AG08396 (cell line): ENCODE data around the gene MXD1.
"Not testable (repeated sequence)": the region's sequence is repeated elsewhere in the genome, so short reads cannot be mapped to it uniquely, and the experiment has no call there.

Source experiments
- DNase-seq: peaks from one replicate; pipeline ENCODE4 v3.0.0; 2012; ENCODE audit warnings: low spot score, mixed read lengths

Gene MXD1

GRCh38 chr2:69914950-69915945, at the start of gene MXD1:
TSS of gene MXD1 (plus strand) at chr2:69915109. CDS start at chr2:69915331, 222 bp downstream.
- DNase-seq: peak; percentile 33

- no peak for DNase-seq
These were observed 26.5 kb upstream of the MXD1 start for GRCh38 chr2:69888451-69888850.

- no peak for DNase-seq
These were observed 25.6 kb upstream of the MXD1 start for GRCh38 chr2:69889302-69889701.

- no peak for DNase-seq
These were observed 24.0 kb upstream of the MXD1 start for GRCh38 chr2:69890881-69891280.

- DNase-seq: not testable (repeated sequence)
These were observed 22.0 kb upstream of the MXD1 start for GRCh38 chr2:69892838-69893424.

- DNase-seq: peak; percentile 85
These were observed 21.0 kb upstream of the MXD1 start, which contains the start of gene SNRNP27 for GRCh38 chr2:69893684-69894551. TSS of gene SNRNP27 (plus strand) at chr2:69893956. CDS start at chr2:69893985, 29 bp downstream.

- DNase-seq: not testable (repeated sequence)
These were observed 20.2 kb upstream of the MXD1 start for GRCh38 chr2:69894737-69895136.

GRCh38 chr2:69902213-69902922, 12.5 kb upstream of the MXD1 start:
- DNase-seq: no peak

GRCh38 chr2:69907216-69907615, 7.7 kb upstream of the MXD1 start:
- no peak for DNase-seq

GRCh38 chr2:69911985-69912563, 2.8 kb upstream of the MXD1 start:
- DNase-seq: no peak

GRCh38 chr2:69914164-69914949, 552 bp upstream of the MXD1 start:
- peak; percentile 98 for DNase-seq

- no peak for DNase-seq
These were observed 1.2 kb downstream of the MXD1 start for GRCh38 chr2:69916106-69916505.

GRCh38 chr2:69917852-69918251, 2.9 kb downstream of the MXD1 start:
- DNase-seq: peak; percentile 68

- DNase-seq: no peak
These were observed 3.5 kb downstream of the MXD1 start for GRCh38 chr2:69918401-69918800.

- no peak for DNase-seq
These were observed 8.2 kb downstream of the MXD1 start for GRCh38 chr2:69923116-69923515.

GRCh38 chr2:69926849-69927515, 12.1 kb downstream of the MXD1 start:
- no peak for DNase-seq

GRCh38 chr2:69931832-69932595, 17.1 kb downstream of the MXD1 start:
- DNase-seq: no peak

- DNase-seq: no peak
These were observed 17.6 kb downstream of the MXD1 start for GRCh38 chr2:69932596-69932922.

- DNase-seq: no peak
These were observed 18.4 kb downstream of the MXD1 start for GRCh38 chr2:69933254-69933828.
